Measurements from ENCODE around the gene ZNF487.

The ZNF487 gene

GRCh38 chr10:43482319-43483078 lies 45.6 kb downstream of the ZNF487 start:
- no peak for DNase-seq (ENCODE audit: extremely low read depth in 1 of 2, low read depth in 1 of 2)

DNA sequence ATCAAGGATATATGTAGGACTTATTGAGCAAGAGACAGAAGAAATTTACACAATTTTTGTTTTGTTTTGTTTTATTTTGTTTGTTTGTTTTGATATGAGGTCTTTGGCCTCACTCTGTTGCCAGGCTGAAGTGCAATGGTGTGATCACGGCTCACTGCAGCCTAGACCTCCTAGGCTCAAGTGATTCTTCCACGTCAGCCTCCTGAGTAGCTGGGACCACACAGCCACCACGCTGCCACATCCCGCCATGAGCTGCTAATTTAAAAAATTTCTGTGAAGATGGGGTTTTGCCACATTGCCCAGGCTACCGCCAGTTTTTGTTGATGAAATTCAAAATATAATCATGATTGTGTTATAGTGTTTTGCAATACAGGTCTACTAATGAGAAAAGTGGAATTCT lies 54.9 kb downstream of the ZNF487 start:
- no peak for DNase-seq (ENCODE audit: extremely low read depth in 1 of 2, low read depth in 1 of 2)

DNA sequence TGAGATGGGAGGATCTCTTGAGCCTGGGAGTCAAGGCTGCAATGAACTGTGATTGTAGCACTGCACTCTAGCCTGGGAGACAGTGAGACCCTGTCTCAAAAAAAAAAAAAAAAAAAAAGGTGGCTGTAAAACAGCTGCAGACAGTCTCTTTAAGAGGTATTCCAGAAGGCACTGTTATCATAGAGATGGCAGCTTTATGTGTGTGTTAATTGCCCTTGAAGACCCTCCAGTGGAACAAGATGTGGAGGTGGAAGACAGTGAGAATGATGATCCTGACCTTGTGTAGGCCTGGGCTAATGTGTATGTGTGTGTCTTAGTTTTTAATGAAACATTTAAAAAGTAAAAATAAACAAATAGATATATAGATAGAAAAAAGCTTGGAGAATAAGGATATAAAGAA lies 66.0 kb downstream of the ZNF487 start:
- no peak for DNase-seq (ENCODE audit: extremely low read depth in 1 of 2, low read depth in 1 of 2)

- no peak for DNase-seq (ENCODE audit: extremely low read depth in 1 of 2, low read depth in 1 of 2)
These were observed 87.7 kb downstream of the ZNF487 start for GRCh38 chr10:43524434-43525247.
